ENCODE results near the gene GFPT2. TPM values are rescaled to one million over a fixed set of nuclear protein-coding genes. Genes with fewer than 3 reads are reported as not detected.

GFPT2 gene
- total RNA-seq, 1 donor from 2014 or later: 1.7 TPM

- H3K4me3 Mint-ChIP-seq (ENCODE audit: low read depth): no peak overlapping the region
- peaks cover 12% of the 10 kb centered on the region for H3K27me3 Mint-ChIP-seq
- TF ChIP-seq, protein P1, sequence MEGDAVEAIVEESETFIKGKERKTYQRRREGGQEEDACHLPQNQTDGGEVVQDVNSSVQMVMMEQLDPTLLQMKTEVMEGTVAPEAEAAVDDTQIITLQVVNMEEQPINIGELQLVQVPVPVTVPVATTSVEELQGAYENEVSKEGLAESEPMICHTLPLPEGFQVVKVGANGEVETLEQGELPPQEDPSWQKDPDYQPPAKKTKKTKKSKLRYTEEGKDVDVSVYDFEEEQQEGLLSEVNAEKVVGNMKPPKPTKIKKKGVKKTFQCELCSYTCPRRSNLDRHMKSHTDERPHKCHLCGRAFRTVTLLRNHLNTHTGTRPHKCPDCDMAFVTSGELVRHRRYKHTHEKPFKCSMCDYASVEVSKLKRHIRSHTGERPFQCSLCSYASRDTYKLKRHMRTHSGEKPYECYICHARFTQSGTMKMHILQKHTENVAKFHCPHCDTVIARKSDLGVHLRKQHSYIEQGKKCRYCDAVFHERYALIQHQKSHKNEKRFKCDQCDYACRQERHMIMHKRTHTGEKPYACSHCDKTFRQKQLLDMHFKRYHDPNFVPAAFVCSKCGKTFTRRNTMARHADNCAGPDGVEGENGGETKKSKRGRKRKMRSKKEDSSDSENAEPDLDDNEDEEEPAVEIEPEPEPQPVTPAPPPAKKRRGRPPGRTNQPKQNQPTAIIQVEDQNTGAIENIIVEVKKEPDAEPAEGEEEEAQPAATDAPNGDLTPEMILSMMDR (IDR thresholded peaks at IDR 0.05; ENCODE audit: unreplicated experiment): no peak
- H3K4me1 Mint-ChIP-seq (ENCODE audit: low read depth): no peaks in the 10 kb centered on the region
- peaks cover 4% of the 10 kb centered on the region for H3K9me3 Mint-ChIP-seq (ENCODE audit: low read depth)
- H3K27ac Mint-ChIP-seq: no peak overlapping the region
- DNase-seq (ENCODE audit: low spot score, unreplicated experiment): no peak
- H3K36me3 Mint-ChIP-seq (ENCODE audit: insufficient read depth): peaks cover 5% of the 10 kb centered on the region
Observed at GRCh38 chr5:180335614-180336233, 17.4 kb downstream of the GFPT2 start.

DNA sequence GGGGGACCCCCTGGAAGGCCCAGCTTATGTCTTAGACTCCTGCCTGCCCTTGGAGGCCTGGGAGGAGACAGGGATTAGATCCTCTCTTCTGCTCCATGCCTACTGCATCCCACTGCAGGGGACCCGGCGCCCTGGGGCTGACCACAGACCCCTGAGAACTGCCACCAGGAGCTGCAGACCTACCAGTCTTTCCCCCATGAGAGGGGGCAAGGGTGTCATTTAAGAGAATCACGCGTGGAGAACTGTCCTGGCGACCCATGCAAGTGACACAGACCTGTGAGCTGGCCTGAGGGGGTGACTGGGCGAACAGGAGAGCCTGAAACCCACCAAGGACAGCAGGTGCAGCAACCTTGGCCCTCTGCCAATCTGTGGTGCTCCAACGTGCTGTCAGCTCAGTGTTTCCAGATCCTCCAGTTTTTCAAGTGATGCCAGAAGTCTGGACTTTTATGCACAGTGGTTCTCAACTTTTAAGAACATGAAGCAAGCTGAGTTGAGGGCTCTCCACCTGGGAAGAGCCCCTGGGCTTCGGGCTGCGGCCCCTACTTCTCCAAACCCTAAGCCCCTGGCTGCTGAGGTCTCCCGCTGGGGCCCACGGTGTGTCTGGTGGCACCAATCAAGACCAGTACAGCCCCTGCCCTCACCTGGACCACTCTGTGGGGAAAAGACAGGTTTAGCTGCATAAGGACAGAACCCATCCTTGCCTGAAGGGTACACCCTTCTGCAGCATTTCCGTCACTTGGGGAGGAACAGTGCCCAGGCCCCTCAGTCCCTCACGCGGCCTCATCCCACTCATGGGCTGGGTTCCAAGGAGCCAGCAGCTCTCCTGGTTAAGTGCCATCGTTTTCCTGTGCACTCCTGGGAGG, 18.2 kb downstream of the GFPT2 start:
- H3K27ac Mint-ChIP-seq: no peak overlapping the region
- peaks cover 17% of the 10 kb centered on the region for H3K27me3 Mint-ChIP-seq
- TF ChIP-seq, protein P1 (IDR thresholded peaks at IDR 0.05; ENCODE audit: unreplicated experiment): no peak
- no peaks in the 10 kb centered on the region for H3K4me1 Mint-ChIP-seq (ENCODE audit: low read depth)
- H3K4me3 Mint-ChIP-seq (ENCODE audit: low read depth): no peak overlapping the region
- H3K9me3 Mint-ChIP-seq (ENCODE audit: low read depth): peaks cover 4% of the 10 kb centered on the region
- H3K36me3 Mint-ChIP-seq (ENCODE audit: insufficient read depth): peaks cover 5% of the 10 kb centered on the region
- no peak for DNase-seq (ENCODE audit: low spot score, unreplicated experiment)

- no peak overlapping the region for H3K27ac Mint-ChIP-seq
- peaks cover 5% of the 10 kb centered on the region for H3K36me3 Mint-ChIP-seq (ENCODE audit: insufficient read depth)
- H3K9me3 Mint-ChIP-seq (ENCODE audit: low read depth): peaks cover 4% of the 10 kb centered on the region
- no peak for DNase-seq (ENCODE audit: low spot score, unreplicated experiment)
- TF ChIP-seq, protein P1 (IDR thresholded peaks at IDR 0.05; ENCODE audit: unreplicated experiment): no peak
- H3K27me3 Mint-ChIP-seq: peaks cover 15% of the 10 kb centered on the region
- no peaks in the 10 kb centered on the region for H3K4me1 Mint-ChIP-seq (ENCODE audit: low read depth)
- H3K4me3 Mint-ChIP-seq (ENCODE audit: low read depth): no peak overlapping the region
Observed at GRCh38 chr5:180334176-180334575, 19.0 kb downstream of the GFPT2 start.

GRCh38 chr5:180333661-180334060, 19.5 kb downstream of the GFPT2 start:
- TF ChIP-seq, protein P1 (IDR thresholded peaks at IDR 0.05; ENCODE audit: unreplicated experiment): no peak
- H3K9me3 Mint-ChIP-seq (ENCODE audit: low read depth): peaks cover 4% of the 10 kb centered on the region
- H3K4me3 Mint-ChIP-seq (ENCODE audit: low read depth): no peak overlapping the region
- DNase-seq (ENCODE audit: low spot score, unreplicated experiment): no peak
- H3K27me3 Mint-ChIP-seq: peaks cover 15% of the 10 kb centered on the region
- H3K27ac Mint-ChIP-seq: no peak overlapping the region
- H3K4me1 Mint-ChIP-seq (ENCODE audit: low read depth): no peaks in the 10 kb centered on the region
- peaks cover 5% of the 10 kb centered on the region for H3K36me3 Mint-ChIP-seq (ENCODE audit: insufficient read depth)

DNA sequence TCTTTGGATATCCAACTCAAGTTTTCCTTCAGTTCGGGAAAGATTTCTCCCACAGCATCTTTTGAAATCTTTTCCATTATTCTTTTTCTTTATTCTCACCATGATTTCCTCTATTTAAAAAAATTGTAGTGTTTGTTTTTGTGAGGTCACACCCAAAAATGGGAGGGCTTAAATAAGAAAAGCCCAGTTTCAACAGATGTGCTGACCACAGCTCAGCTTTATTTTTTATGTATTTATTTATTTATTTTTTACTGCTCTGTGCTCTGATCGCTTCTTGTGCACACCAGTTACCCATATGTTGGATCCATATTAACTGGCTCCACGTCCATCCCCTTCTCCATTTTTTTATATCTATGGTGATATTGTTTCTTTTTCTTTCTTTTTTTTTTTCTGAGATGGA, 20.3 kb downstream of the GFPT2 start:
- Mint-ChIP-seq H3K27ac (no peak overlapping the region), H3K4me3 (ENCODE audit: low read depth) (no peak overlapping the region), H3K4me1 (ENCODE audit: low read depth) (no peaks in the 10 kb centered on the region), H3K36me3 (ENCODE audit: insufficient read depth) (peaks cover 5% of the 10 kb centered on the region), H3K27me3 (peaks cover 15% of the 10 kb centered on the region), H3K9me3 (ENCODE audit: low read depth) (peaks cover 4% of the 10 kb centered on the region)
- TF ChIP-seq, protein P1 (IDR thresholded peaks at IDR 0.05; ENCODE audit: unreplicated experiment): no peak
- DNase-seq (ENCODE audit: low spot score, unreplicated experiment): no peak
